PC-9 (cell line): Measurements from ENCODE around the gene PIP5K1B. TPM values are rescaled to one million over a fixed set of nuclear protein-coding genes. Genes with fewer than 3 reads are reported as not detected.

ENCODE experiments used
- BruUV-seq: library from RNA; stranded (reverse); fragments of 400-500 nt; replicated peaks from 2 replicates; lab custom pipeline; 2021; lab: Mats Ljungman, UMichigan
- CTCF ChIA-PET: fragments of 300-600 bp; sonication (Branson Sonifier 250); formaldehyde crosslinking; loops from one replicate; lab custom pipeline; 2022; ENCODE audit warnings: antibody characterized with exemption; lab: Charles Lee
- POLR2A ChIA-PET: fragments of 300-600 bp; sonication (Branson Sonifier 250); formaldehyde crosslinking; loops from one replicate; lab custom pipeline; 2022; ENCODE audit warnings: antibody characterized with exemption; ENCODE audit not compliant: unreplicated experiment; lab: Charles Lee
- DNase-seq, 2 experiments: peaks; one replicate each; pipeline versions ENCODE4 v3.0.0 to v3.0.0-alpha.2; 2015 to 2022; ENCODE audit warnings: mixed read lengths in 1 of 2
- H2AFZ ChIP-seq: fragments of 200-600 bp; sonication (generic); 2 replicates; pipeline ENCODE4 v1.8.1; 2017; ENCODE audit warnings: antibody characterized with exemption
- H3F3A ChIP-seq: fragments of 200-600 bp; sonication (generic); 2 replicates; pipeline ENCODE4 v1.8.1; 2017; ENCODE audit warnings: antibody characterized with exemption, mild to moderate bottlenecking, low read depth; ENCODE audit not compliant: insufficient read depth
- H3K27ac ChIP-seq: fragments of 200-600 bp; sonication (generic); 2 replicates; pipeline ENCODE4 v1.6.1; 2016; ENCODE audit warnings: mixed run types
- H3K27me3 ChIP-seq: fragments of 200-600 bp; sonication (generic); 2 replicates; pipeline ENCODE4 v1.6.1; 2016; ENCODE audit warnings: low read depth, mixed run types; ENCODE audit not compliant: insufficient read depth
- H3K36me3 ChIP-seq: fragments of 200-600 bp; sonication (generic); 2 replicates; pipeline ENCODE4 v1.6.1; 2016; ENCODE audit warnings: low read depth, mixed run types
- H3K4me1 ChIP-seq: fragments of 200-600 bp; sonication (generic); replicated peaks from 2 replicates; pipeline ENCODE4 v1.6.1; 2016; ENCODE audit warnings: mixed run types; ENCODE audit not compliant: insufficient read depth
- H3K4me2 ChIP-seq: fragments of 200-600 bp; sonication (generic); 2 replicates; pipeline ENCODE4 v1.6.1; 2017; ENCODE audit warnings: mixed run types
- H3K4me3 ChIP-seq: fragments of 200-600 bp; sonication (generic); 2 replicates; pipeline ENCODE4 v1.6.1; 2016; ENCODE audit warnings: mixed run types
- H3K79me2 ChIP-seq: fragments of 200-600 bp; sonication (generic); 2 replicates; pipeline ENCODE4 v1.6.1; 2017; ENCODE audit warnings: low read depth, mixed run types
- H3K9me2 ChIP-seq: fragments of 200-600 bp; sonication (generic); 2 replicates; pipeline ENCODE4 v1.8.1; 2017; ENCODE audit warnings: mild to moderate bottlenecking; ENCODE audit not compliant: insufficient read depth
- H3K9me3 ChIP-seq: fragments of 200-600 bp; sonication (generic); 2 replicates; pipeline ENCODE4 v1.8.1; 2016; ENCODE audit warnings: low read depth; ENCODE audit not compliant: insufficient read depth
- H4K20me1 ChIP-seq: fragments of 200-600 bp; sonication (generic); 2 replicates; pipeline ENCODE4 v1.8.1; 2017; ENCODE audit not compliant: insufficient read depth
- CTCF ChIP-seq: fragments of 200-600 bp; sonication (generic); conservative IDR thresholded peaks from 2 replicates; pipeline ENCODE4 v1.6.1; 2017; ENCODE audit warnings: mixed run types, antibody characterized with exemption, mild to moderate bottlenecking, moderate library complexity
- EZH2 ChIP-seq: fragments of 200-600 bp; sonication (generic); IDR thresholded peaks from 2 replicates; pipeline ENCODE4 v1.8.0; 2017; ENCODE audit warnings: antibody characterized with exemption, low read depth
- intact Hi-C: fragments of 100-400 bp; cut with micrococcal nuclease; formaldehyde crosslinking; loops from one replicate; pipeline ENCODE4 v1.10.0; 2022; ENCODE audit not compliant: unreplicated experiment
- total RNA-seq: library from RNA; stranded (reverse); gene quantifications from 2 replicates; pipeline ENCODE4 v1.2.3, GENCODE V29; 2021

The PIP5K1B gene
- total RNA-seq, 1 experiment from 2014 or later = not detected

GRCh38 chr9:68897577-68898145 lies 192.6 kb downstream of the PIP5K1B start:
- H3F3A ChIP-seq = no peaks in the 10 kb centered on the region
- H3K27me3 ChIP-seq = peaks cover 19% of the 10 kb centered on the region
- H3K4me1 ChIP-seq = no peaks in the 10 kb centered on the region
- H3K4me3 ChIP-seq = no peak overlapping the region
- no peaks in the 10 kb centered on the region for H3K36me3 ChIP-seq
- H3K79me2 ChIP-seq = no peaks in the 10 kb centered on the region
- DNase-seq = no peak
- no TSS peak for BruUV-seq
- no peaks in the 10 kb centered on the region for H4K20me1 ChIP-seq
- no peak overlapping the region for H3K4me2 ChIP-seq
- POLR2A ChIA-PET = no interaction called here
- H3K27ac ChIP-seq = no peak overlapping the region
- no peaks in the 10 kb centered on the region for H3K9me2 ChIP-seq
- CTCF ChIA-PET = no interaction called here
- H2AFZ ChIP-seq = no peak overlapping the region
- intact Hi-C loops = no loop called here
- no peak for TF ChIP-seq EZH2
- no peak for TF ChIP-seq CTCF
- H3K9me3 ChIP-seq = no peaks in the 10 kb centered on the region

- no peak for TF ChIP-seq EZH2
- TF ChIP-seq CTCF = no peak
These were observed 193.9 kb downstream of the PIP5K1B start for GRCh38 chr9:68898781-68899439.

GRCh38 chr9:68904454-68904853 lies 199.4 kb downstream of the PIP5K1B start:
- no peaks in the 10 kb centered on the region for H4K20me1 ChIP-seq
- no peak overlapping the region for H3K4me2 ChIP-seq
- intact Hi-C loops = no loop called here
- no peaks in the 10 kb centered on the region for H3K9me2 ChIP-seq
- peaks cover 39% of the 10 kb centered on the region for H3K27me3 ChIP-seq
- ChIA-PET POLR2A (no interaction called here), CTCF (no interaction called here)
- H3K4me3 ChIP-seq = no peak overlapping the region
- no peak overlapping the region for H2AFZ ChIP-seq
- no peak for TF ChIP-seq EZH2
- no peak for TF ChIP-seq CTCF
- no TSS peak for BruUV-seq
- no peaks in the 10 kb centered on the region for H3K79me2 ChIP-seq
- H3K27ac ChIP-seq = no peak overlapping the region
- no peaks in the 10 kb centered on the region for H3K4me1 ChIP-seq
- no peaks in the 10 kb centered on the region for H3F3A ChIP-seq
- H3K9me3 ChIP-seq = no peaks in the 10 kb centered on the region
- no peak for DNase-seq
- no peaks in the 10 kb centered on the region for H3K36me3 ChIP-seq

More at GRCh38 chr9:68898781-68899439, 193.9 kb downstream of the PIP5K1B start:
- BruUV-seq = no TSS peak
- DNase-seq = no peak
- Histone ChIP-seq H3K36me3 (no peaks in the 10 kb centered on the region), H4K20me1 (no peaks in the 10 kb centered on the region), H3K9me2 (no peaks in the 10 kb centered on the region), H3K27me3 (peaks cover 22% of the 10 kb centered on the region), H3K4me2 (no peak overlapping the region), H3K79me2 (no peaks in the 10 kb centered on the region), H3K27ac (no peak overlapping the region), H2AFZ (no peak overlapping the region), H3K4me1 (no peaks in the 10 kb centered on the region), H3K9me3 (no peaks in the 10 kb centered on the region), H3K4me3 (no peak overlapping the region), H3F3A (no peaks in the 10 kb centered on the region)
- CTCF ChIA-PET = no interaction called here
- intact Hi-C loops = no loop called here
- POLR2A ChIA-PET = no interaction called here
